SK-N-SH (cell line): Measurements from ENCODE around the gene GABARAPL2. TPM values are rescaled to one million over a fixed set of nuclear protein-coding genes. Genes with fewer than 3 reads are reported as not detected.

ENCODE experiments used
- CTCF ChIA-PET: fragments of 300-600, 350-600 bp; formaldehyde crosslinking; extraction: SDS; loops from one replicate; lab custom pipeline; 2021; lab: Yijun Ruan, JAX
- POLR2A ChIA-PET: fragments of 350-600 bp; sonication (Branson Sonifier 250); formaldehyde crosslinking; extraction: SDS; loops from one replicate; lab custom pipeline; 2020; ENCODE audit warnings: antibody characterized with exemption, inconsistent platforms; lab: Yijun Ruan, JAX
- DNase-seq: peaks from one replicate; pipeline ENCODE4 v3.0.0; 2012
- H2AFZ ChIP-seq: fragments of 200-600 bp; sonication (generic); 2 replicates; pipeline ENCODE4 v1.8.1; 2016; ENCODE audit warnings: antibody characterized with exemption, mild to moderate bottlenecking, low read depth
- H3F3A ChIP-seq: fragments of 200-600 bp; sonication (generic); replicated peaks from 2 replicates; pipeline ENCODE3; 2016; ENCODE audit warnings: antibody characterized with exemption, mild to moderate bottlenecking; ENCODE audit not compliant: insufficient read depth
- H3K27ac ChIP-seq, 2 experiments: fragments of 200-500 bp in 1 of 2; fragments of 200-600 bp in 1 of 2; sonication (Bioruptor generic) in 1 of 2; sonication (generic), shearing (Covaris generic) in 1 of 2; 2 replicates each; pipeline versions ENCODE4 v1.5.1 to v1.6.1; 2014 to 2016; ENCODE audit warnings: low read depth in 2 of 2, inconsistent platforms in 1 of 2, low read length in 1 of 2, mild to moderate bottlenecking in 1 of 2, mixed read lengths in 1 of 2
- H3K27me3 ChIP-seq: fragments of 200-600 bp; sonication (generic), shearing (Covaris generic); 2 replicates; pipeline ENCODE4 v1.6.1; 2016; ENCODE audit warnings: mixed run types; ENCODE audit not compliant: insufficient read depth
- H3K36me3 ChIP-seq, 2 experiments: fragments of 200-500 bp in 1 of 2; fragments of 200-600 bp in 1 of 2; sonication (Bioruptor generic) in 1 of 2; sonication (generic) in 1 of 2; replicated peaks in 1 of 2; 2 replicates each; pipeline versions ENCODE3 to v1.5.1; 2014 to 2016; ENCODE audit warnings: low read length in 1 of 2, mild to moderate bottlenecking in 1 of 2; ENCODE audit not compliant: insufficient read depth in 2 of 2, control insufficient read depth in 1 of 2
- H3K4me1 ChIP-seq, 2 experiments: fragments of 200-500 bp in 1 of 2; fragments of 200-600 bp in 1 of 2; sonication (Bioruptor generic) in 1 of 2; sonication (generic), shearing (Covaris generic) in 1 of 2; 2 replicates each; pipeline versions ENCODE4 v1.5.1 to v1.6.1; 2014 to 2016; ENCODE audit warnings: low read depth in 1 of 2, low read length in 1 of 2, mixed run types in 1 of 2; ENCODE audit not compliant: insufficient read depth in 2 of 2, control insufficient read depth in 1 of 2
- H3K4me2 ChIP-seq: fragments of 200-600 bp; sonication (generic), shearing (Covaris generic); 2 replicates; pipeline ENCODE4 v1.6.1; 2017; ENCODE audit warnings: mixed run types
- H3K4me3 ChIP-seq, 2 experiments: fragments of 200-500 bp in 1 of 2; fragments of 200-600 bp in 1 of 2; sonication (Bioruptor generic) in 1 of 2; sonication (generic), shearing (Covaris generic) in 1 of 2; 2 replicates each; pipeline versions ENCODE4 v1.5.1 to v1.8.1; 2014 to 2016; ENCODE audit warnings: low read depth in 2 of 2, inconsistent platforms in 1 of 2, low read length in 1 of 2, mild to moderate bottlenecking in 1 of 2, mixed read lengths in 1 of 2, moderate library complexity in 1 of 2
- H3K79me2 ChIP-seq: fragments of 200-600 bp; sonication (generic); 2 replicates; pipeline ENCODE4 v1.8.1; 2017; ENCODE audit warnings: mild to moderate bottlenecking; ENCODE audit not compliant: insufficient read depth
- H3K9ac ChIP-seq: fragments of 200-600 bp; sonication (generic); 2 replicates; pipeline ENCODE4 v1.6.1; 2017; ENCODE audit warnings: mixed run types
- H3K9me2 ChIP-seq: fragments of 200-600 bp; sonication (generic); 2 replicates; pipeline ENCODE4 v1.6.1; 2017; ENCODE audit warnings: mixed run types
- H3K9me3 ChIP-seq: fragments of 200-600 bp; sonication (generic); 2 replicates; pipeline ENCODE4 v1.6.1; 2017; ENCODE audit warnings: mixed run types, mild to moderate bottlenecking, moderate library complexity
- H4K20me1 ChIP-seq: fragments of 200-600 bp; sonication (generic); 2 replicates; pipeline ENCODE4 v1.6.1; 2017; ENCODE audit warnings: mild to moderate bottlenecking, mixed run types; ENCODE audit not compliant: insufficient read depth
- CHD2 ChIP-seq: fragments of 150-350 bp; IDR thresholded peaks from 2 replicates; pipeline ENCODE4 v1.6.1; 2018; ENCODE audit warnings: low read length; ENCODE audit not compliant: partially characterized antibody
- EP300 ChIP-seq, 2 experiments: IDR thresholded peaks; 2 replicates each; pipeline versions ENCODE4 v1.4.0 to v1.6.1; 2012; ENCODE audit warnings: borderline replicate concordance in 1 of 2, low read depth in 1 of 2, low read length in 1 of 2
- FOSL2 ChIP-seq: IDR thresholded peaks from 2 replicates; pipeline ENCODE4 v1.4.0; 2012; ENCODE audit warnings: low read depth, mild to moderate bottlenecking, moderate library complexity, borderline replicate concordance
- GATA2 ChIP-seq: sonication (generic); formaldehyde crosslinking; IDR thresholded peaks from 2 replicates; pipeline ENCODE4 v1.5.0; 2020; ENCODE audit warnings: mild to moderate bottlenecking, missing genetic modification reagents
- IRF3 ChIP-seq: fragments of 150-350 bp; IDR thresholded peaks from 2 replicates; pipeline ENCODE4 v1.6.1; 2016; ENCODE audit warnings: mild to moderate bottlenecking, low read depth, low read length
- MXI1 ChIP-seq: IDR thresholded peaks from 2 replicates; pipeline ENCODE4 v1.6.1; 2012; ENCODE audit warnings: mild to moderate bottlenecking, low read depth, low read length, improper control_type of control experiment
- RAD21 ChIP-seq: IDR thresholded peaks from 2 replicates; pipeline ENCODE4 v1.6.1; 2012; ENCODE audit warnings: mild to moderate bottlenecking, low read length
- RFX5 ChIP-seq: IDR thresholded peaks from 2 replicates; pipeline ENCODE4 v1.6.1; 2012; ENCODE audit warnings: mild to moderate bottlenecking, improper control_type of control experiment, low read length
- RXRA ChIP-seq: IDR thresholded peaks from 2 replicates; pipeline ENCODE4 v1.4.0; 2012; ENCODE audit warnings: low read depth, mild to moderate bottlenecking, borderline replicate concordance
- TAF1 ChIP-seq: IDR thresholded peaks from 2 replicates; pipeline ENCODE4 v1.6.1; 2012; ENCODE audit warnings: low read depth, mild to moderate bottlenecking, low read length, moderate library complexity, borderline replicate concordance
- TCF12 ChIP-seq: IDR thresholded peaks from 2 replicates; pipeline ENCODE4 v1.4.0; 2012
- ZBTB33 ChIP-seq: IDR thresholded peaks from 2 replicates; pipeline ENCODE4 v1.4.0; 2012; ENCODE audit warnings: low read depth, borderline replicate concordance
- WGBS: methylation state at CpG from one replicate; pipeline ENCODE4 v1.1.6; 2017; ENCODE audit warnings: low lambda C conversion rate; 5-methylcytosine and 5-hydroxymethylcytosine counted together
- polyA plus RNA-seq, 3 experiments: library from polyadenylated mRNA; depleted of rRNA; stranded (reverse); fragments of >200 nt; gene quantifications; 2 replicates each; pipeline ENCODE4 v1.2.3, GENCODE V29; 2012
- TF ChIP-seq, protein P1 (sequence below): fragments of 200-600 bp; sonication (generic); IDR thresholded peaks from 2 replicates; pipeline ENCODE4 v1.6.1; 2017; ENCODE audit warnings: antibody characterized with exemption, mild to moderate bottlenecking, moderate library complexity
- TF ChIP-seq, protein P2 (sequence below): IDR thresholded peaks from 2 replicates; pipeline ENCODE4; 2012
- TF ChIP-seq, protein P3 (sequence below): IDR thresholded peaks from 2 replicates; pipeline ENCODE4 v1.4.0; 2012; ENCODE audit warnings: low read depth

GABARAPL2 gene
- polyA plus RNA-seq, 1 of the 3 experiments (the other 2 are of a cell fraction) = 135 TPM

DNA sequence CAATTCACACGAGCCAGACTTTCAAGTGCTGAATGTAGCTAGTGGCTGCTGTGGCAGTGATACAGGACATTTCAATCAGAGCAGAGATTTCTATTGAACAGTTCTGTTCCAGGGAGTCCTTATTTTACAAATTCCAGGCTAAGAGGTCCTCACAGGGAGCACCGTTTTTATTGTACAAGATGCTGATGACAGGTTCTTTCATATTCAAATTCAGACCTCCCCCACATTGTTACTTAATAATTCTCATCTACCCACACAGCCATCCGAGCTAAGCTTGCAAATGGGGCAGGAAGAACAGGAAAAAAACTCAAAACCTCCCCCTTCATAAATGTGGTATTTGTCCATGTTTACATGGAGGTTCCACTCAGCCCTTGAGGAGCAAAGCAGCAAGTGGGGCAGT, 9.8 kb downstream of the GABARAPL2 start:
- no peak overlapping the region for H3K27ac ChIP-seq
- H3K9me3 ChIP-seq = no peaks in the 10 kb centered on the region
- peaks cover 0 to 2% of the 10 kb centered on the region in 2 experiments; a peak in 1 of 4 replicates for H3K4me1 ChIP-seq
- CTCF ChIA-PET = interaction anchor here (0.7 to 1.1 kb wide), 2 partner anchors 46 to 188 kb away, joined by 3 to 4 read pairs; no protein-coding TSS in a partner anchor
- TF ChIP-seq IRF3 (no peak), RAD21 (no peak), MXI1 (no peak), FOSL2 (no peak), ZBTB33 (no peak), RXRA (no peak), GATA2 (CRISPR knock-in tag) (no peak), CHD2 (no peak), TCF12 (no peak), EP300 (IDR thresholded peaks at IDR 0.05; ENCODE audit: borderline replicate concordance in 1 of 2, low read depth in 1 of 2, low read length in 1 of 2) (no peak), TAF1 (no peak), RFX5 (no peak)
- TF ChIP-seq, protein P1, sequence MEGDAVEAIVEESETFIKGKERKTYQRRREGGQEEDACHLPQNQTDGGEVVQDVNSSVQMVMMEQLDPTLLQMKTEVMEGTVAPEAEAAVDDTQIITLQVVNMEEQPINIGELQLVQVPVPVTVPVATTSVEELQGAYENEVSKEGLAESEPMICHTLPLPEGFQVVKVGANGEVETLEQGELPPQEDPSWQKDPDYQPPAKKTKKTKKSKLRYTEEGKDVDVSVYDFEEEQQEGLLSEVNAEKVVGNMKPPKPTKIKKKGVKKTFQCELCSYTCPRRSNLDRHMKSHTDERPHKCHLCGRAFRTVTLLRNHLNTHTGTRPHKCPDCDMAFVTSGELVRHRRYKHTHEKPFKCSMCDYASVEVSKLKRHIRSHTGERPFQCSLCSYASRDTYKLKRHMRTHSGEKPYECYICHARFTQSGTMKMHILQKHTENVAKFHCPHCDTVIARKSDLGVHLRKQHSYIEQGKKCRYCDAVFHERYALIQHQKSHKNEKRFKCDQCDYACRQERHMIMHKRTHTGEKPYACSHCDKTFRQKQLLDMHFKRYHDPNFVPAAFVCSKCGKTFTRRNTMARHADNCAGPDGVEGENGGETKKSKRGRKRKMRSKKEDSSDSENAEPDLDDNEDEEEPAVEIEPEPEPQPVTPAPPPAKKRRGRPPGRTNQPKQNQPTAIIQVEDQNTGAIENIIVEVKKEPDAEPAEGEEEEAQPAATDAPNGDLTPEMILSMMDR = no peak
- TF ChIP-seq, protein P2, sequence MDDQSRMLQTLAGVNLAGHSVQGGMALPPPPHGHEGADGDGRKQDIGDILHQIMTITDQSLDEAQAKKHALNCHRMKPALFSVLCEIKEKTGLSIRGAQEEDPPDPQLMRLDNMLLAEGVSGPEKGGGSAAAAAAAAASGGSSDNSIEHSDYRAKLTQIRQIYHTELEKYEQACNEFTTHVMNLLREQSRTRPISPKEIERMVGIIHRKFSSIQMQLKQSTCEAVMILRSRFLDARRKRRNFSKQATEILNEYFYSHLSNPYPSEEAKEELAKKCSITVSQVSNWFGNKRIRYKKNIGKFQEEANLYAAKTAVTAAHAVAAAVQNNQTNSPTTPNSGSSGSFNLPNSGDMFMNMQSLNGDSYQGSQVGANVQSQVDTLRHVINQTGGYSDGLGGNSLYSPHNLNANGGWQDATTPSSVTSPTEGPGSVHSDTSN = no peak
- TF ChIP-seq, protein P3, sequence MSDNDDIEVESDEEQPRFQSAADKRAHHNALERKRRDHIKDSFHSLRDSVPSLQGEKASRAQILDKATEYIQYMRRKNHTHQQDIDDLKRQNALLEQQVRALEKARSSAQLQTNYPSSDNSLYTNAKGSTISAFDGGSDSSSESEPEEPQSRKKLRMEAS = no peak
- no peak overlapping the region for H3K4me2 ChIP-seq
- H3K9ac ChIP-seq = no peak overlapping the region
- H3K9me2 ChIP-seq = no peaks in the 10 kb centered on the region
- peaks cover 8% of the 10 kb centered on the region for H3K79me2 ChIP-seq
- no peak overlapping the region for H3K4me3 ChIP-seq
- no peak for DNase-seq
- no peak overlapping the region for H2AFZ ChIP-seq
- H3K36me3 ChIP-seq = peaks cover 36 to 77% of the 10 kb centered on the region in 2 experiments
- H3K27me3 ChIP-seq = no peaks in the 10 kb centered on the region
- no peaks in the 10 kb centered on the region for H4K20me1 ChIP-seq
- 79% methylated on average over 3 of the region's 3 CpGs for WGBS
- POLR2A ChIA-PET = no interaction called here
- H3F3A ChIP-seq = no peaks in the 10 kb centered on the region
